Tibial nerve (tissue), 3 donors: Measurements from ENCODE around the gene RWDD1.
"Not testable (repeated sequence)": the region's sequence is repeated elsewhere in the genome, so short reads cannot be mapped to it uniquely, and the experiment has no call there.

Experiments
- CTCF ChIP-seq, 5 experiments: fragments of 200-600 bp in 3 of 5; fragments of 450-650 bp in 2 of 5; sonication (generic) in 3 of 5; IDR thresholded peaks; one replicate each; pipeline ENCODE4 v1.5.1; 2016 to 2019; ENCODE audit warnings: antibody characterized with exemption in 5 of 5, mild to moderate bottlenecking in 3 of 5, moderate library complexity in 2 of 5
- POLR2A ChIP-seq, 2 donors: fragments of 450-650 bp; IDR thresholded peaks; one replicate each; pipeline ENCODE4 v1.6.1; 2017; ENCODE audit warnings: antibody characterized with exemption in 2 of 2, mild to moderate bottlenecking in 2 of 2, moderate library complexity in 2 of 2

DNA sequence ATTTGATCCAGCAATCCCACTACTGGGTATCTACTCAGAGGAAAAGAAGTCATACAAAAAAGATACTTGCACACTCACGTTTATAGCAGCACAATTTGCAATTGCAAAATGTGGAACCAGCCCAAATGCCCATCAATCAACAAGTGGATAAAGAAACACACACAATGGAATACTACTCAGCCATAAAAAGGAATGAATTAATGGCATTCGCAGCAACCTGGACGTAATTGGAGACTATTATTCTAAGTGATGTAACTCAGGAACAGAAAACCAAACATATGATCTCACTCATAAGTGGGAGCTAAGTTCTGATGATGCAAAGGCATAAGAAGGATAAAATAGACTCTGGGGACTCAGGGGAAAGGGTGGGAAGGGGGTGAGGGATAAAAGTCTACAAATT is 33.6 kb downstream of the RWDD1 start:
- TF ChIP-seq POLR2A, CTCF (IDR thresholded peaks at IDR 0.05): not testable (repeated sequence)
